Activated CD4-positive, alpha-beta T cell treated with anti-CD3 and anti-CD28 coated beads for 24 hours (primary cell): Measurements from ENCODE around the gene MRTFB.
"Not testable (repeated sequence)": the region's sequence is repeated elsewhere in the genome, so short reads cannot be mapped to it uniquely, and the experiment has no call there.

Experiments
- DNase-seq, 2 donors: peaks; one replicate each; pipeline ENCODE4 v3.0.0-alpha.2; 2020; ENCODE audit warnings: low read depth in 2 of 2

MRTFB gene

DNA sequence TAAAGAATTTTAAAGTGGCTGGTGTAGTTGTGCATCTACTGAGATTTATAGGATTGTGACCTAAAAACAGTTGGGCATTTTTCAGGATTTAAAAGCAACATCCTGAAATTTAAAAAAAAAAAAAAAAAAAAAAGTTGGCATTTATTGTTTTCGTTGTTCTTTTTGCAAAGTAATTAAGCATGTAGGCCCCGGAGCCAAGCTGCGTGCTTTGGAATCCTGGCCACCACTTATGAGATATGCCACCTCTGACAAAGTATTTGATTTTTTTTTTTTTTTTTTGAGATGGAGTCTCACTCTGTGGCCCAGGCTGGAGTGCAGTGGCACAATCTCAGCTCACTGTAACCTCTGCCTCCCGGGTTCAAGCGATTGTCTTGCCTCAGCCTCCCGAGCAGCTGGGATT lies 112.8 kb downstream of the MRTFB start:
- not testable (repeated sequence) for DNase-seq

DNA sequence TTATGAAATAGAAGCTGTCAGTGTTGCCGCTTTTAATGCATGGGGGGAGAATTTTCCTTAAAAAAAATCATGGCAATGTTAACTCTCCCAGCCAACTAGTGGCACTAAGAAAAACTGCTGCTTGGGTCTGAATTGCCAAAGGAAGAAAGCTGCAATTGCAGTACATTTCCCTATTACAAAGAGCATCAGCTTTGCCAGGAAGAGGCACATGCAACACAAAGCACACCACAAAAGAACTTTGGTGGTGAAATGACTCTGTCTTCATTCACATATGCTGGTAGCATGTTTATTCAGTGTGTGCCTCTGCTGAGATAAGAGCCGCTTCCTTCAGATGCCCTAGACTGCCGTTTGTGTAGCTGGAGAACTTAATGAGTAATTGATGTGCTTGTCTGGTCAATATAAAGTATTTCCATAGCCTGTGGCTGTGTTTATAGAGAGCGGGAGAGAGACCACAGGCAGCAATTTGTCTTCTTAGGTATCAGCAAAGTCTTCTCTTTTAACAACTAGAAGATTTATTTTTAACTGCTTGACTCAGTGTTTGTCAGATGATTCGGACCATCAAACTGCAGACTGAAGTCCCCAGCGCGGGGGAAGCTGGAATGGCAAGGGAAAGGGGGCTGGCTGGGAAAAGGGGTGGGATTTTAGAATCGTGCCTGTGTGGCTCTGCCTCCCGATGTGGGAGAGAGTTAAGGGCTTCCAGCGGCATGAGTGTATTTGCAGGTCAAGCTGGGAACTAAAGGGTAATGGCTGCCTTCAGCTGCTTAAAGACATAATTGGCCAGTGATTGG lies 115.1 kb downstream of the MRTFB start:
- no peak for DNase-seq

DNA sequence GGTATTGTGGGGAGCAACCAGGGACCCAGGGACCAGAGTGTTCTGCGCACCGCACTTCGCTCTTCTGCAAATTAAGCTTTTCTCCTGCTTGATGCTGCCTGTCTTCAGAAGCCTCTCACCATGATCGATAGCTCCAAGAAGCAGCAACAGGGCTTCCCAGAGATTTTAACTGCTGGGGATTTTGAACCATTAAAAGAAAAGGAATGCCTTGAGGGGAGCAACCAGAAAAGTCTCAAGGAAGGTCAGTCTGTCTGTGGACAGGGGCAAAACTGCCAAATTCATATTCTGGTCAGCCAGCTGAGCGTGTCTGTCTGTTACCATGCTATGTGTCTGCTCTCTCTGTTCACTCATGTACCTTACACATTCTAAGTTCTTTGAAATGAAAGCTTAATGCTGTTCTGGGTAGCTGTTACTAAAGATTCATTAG lies 115.7 kb downstream of the MRTFB start:
- DNase-seq, result no peak

DNA sequence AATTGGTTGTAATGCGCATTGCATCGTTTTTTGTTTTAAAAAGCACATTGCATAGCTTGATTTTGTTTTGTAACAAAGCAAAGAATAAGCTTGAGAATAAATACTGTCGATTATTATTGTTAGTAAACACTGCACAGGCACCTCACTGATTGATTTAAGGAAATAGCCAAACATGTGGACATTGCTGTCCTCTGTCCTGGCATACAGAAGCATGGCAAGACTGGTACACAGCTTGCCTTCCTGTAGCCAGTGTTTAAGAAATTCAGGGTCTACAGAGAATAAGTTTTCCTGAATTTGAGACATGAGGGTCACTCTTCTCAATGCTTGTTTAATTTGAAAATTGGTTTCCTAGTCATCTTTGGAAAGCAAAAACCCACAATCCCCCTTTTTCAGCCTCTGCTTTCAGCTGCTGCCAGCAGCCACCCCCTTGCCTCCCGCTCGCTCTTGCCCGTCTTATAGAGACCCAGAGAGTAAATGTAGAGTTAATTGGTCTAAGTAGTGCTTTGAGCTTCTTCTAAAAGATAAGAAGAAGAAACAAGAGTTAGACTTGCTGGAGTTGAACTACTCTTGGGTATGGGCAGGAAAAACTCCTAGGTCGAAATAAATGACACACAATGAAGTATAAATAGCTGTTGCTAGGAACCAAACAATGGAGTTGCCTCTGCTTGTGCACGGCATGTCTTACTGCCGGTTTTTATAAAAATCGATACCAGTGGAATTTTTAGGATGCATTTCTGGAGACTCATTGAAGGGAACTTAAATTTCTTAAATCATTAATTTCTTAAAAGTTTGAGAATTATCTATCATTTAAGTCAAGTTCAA lies 116.6 kb downstream of the MRTFB start:
- DNase-seq, result no peak

DNA sequence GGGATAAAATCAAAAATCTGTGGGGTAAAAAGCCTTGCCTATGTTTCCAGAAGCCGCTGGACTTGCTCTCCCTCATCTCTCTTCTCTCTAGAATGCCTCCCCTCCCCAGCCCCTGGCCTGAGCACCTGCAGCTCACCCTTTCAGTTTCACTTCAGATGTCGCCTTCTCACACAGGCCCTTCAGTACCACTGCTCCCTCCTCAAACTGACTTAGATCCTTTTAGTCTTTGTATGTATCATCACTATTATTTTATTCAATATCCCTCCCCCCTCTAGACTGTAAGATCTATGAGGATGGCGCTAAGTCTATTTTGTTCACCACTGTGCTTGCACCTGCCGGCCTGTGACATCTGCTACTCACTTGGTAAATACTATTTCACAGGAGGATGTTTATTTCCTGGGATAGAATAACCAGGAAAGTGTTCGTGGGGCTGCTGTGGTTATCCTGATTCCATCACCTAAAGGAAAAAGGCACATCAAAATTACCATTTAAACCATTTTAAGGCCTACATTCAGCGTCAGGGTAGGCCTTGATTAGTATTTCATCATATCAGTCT lies 122.3 kb downstream of the MRTFB start:
- DNase-seq, result peak in 1 of 2 donors; percentile 7

DNA sequence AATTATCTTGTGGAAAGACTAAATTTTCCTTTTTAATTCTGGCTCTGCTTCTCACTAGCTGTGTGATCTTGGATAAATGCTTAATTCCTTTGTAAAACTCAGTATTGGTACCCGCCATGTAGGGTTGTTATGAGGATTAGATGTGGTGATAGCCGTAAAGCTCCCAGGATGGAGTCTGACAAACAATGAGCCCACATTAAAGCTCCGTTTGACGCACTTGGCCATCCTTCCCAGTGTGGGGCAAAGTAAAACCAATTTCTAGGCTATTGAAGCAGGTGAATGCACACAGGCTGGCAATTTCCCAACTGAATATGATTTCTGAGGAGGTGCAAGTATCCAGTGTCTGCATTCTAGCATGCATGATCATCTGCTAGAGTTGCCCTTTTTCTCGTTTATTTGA lies 123.6 kb downstream of the MRTFB start:
- DNase-seq, result no peak

DNA sequence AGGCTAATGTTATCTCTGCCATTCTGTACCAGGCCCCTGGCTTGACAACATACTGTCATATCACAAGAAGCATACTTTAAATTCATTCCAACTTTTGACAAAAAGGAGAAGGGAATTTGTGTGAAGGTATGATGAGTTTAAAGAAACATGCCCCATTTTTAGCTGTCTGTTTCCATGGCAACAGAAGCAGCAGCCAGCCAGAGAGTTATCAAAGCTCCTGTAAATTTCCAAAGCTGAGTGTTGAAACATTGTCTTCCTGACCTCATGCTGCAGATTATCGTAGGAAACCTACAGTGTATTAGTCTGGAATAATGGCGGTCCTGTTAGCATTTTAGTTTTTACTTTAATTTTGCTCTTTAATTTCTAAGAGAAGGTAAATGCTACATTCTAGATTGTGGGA lies 124.9 kb downstream of the MRTFB start:
- no peak for DNase-seq

DNA sequence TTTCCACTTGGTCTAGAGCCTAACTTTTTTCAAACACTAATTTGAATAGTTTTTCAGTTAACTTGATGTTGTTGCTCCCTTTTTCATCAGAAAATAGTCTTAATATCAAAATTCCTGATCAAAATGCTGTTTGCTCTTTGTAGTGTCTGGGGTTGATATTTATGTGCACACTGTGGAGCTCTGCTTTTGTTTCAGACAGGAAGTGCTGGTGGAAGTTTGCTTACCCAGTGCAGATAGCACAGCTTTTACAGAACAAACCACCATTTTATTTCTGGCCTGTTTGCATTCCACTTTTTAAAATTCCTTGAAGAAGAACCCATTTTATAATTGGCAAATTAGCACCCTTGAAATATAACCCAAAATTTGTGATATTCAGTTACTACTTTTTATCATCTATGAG lies 125.4 kb downstream of the MRTFB start:
- no peak for DNase-seq

DNA sequence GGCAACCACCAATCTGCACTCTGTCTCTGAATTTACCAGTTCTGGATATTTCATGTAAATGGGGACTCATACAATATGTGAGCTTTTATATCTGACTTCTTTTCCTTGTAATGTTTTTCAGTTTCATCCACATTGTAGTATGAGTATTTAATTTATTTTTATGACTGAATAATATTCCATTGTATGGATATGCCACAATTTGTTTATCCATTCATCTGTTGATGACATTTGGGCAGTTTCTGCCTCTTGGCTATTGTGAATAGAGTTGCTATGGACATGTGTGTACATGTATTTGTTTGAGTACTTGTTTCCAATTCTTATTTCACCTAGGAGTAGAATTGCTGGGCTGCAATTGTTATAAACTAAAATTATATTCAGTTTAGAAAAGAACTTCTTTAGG lies 126.9 kb downstream of the MRTFB start:
- DNase-seq, result no peak

DNA sequence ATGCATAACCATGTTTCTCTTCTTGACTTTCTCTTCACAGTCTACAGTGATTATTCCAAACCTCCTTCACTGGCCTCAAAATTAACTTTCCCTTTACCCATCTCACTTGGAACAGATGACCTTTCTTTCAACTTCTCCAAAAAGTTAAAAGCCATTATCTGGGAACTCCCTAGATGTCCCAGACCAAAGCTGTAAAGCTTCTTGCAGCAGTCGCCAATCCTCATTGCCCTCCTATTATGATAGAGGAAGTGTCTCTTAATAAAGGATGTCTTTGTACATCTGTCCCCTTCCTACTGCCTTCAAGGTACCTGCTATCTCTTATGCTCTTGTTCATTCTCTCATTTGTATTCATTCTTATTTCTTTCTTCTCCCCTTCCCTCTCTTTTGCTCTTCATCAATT lies 127.5 kb downstream of the MRTFB start:
- no peak for DNase-seq

DNA sequence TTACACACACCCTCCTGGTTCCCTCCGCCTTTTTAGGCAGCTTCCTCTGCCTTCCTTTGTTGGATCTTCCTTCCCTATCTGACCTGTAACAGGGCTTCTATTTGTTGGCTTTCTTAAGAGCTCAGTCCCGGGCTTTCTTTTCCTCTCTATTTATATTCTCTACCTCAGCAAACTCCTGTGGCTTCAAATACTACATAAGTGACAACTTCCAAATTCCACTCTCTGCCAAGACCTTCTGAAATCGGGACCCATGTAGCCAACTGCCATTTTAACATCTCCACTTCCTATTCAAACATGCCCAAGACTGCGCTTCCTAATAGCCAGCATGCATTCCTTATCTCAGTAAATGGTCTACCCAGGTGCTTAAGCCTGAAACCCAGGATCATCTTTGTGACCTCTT lies 128.1 kb downstream of the MRTFB start:
- DNase-seq, result no peak

DNA sequence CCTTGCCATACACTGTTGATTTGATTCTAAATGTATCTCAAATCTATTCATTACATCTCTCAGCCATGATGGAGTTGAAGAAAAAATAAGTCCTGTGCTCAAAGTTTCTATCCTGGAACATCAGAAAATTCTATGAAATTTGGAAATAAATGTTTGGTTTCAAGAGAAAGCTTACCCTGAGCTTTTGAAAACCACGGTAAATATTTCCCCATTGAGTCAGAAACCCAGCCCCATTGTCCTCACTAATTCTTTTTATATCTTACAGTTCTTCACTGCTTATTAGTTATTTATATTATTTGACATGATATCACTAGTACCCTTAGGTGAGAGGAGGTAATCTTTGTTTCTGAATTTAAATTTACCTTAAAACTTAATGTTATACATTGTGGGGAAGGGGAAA lies 128.5 kb downstream of the MRTFB start:
- DNase-seq, result no peak

DNA sequence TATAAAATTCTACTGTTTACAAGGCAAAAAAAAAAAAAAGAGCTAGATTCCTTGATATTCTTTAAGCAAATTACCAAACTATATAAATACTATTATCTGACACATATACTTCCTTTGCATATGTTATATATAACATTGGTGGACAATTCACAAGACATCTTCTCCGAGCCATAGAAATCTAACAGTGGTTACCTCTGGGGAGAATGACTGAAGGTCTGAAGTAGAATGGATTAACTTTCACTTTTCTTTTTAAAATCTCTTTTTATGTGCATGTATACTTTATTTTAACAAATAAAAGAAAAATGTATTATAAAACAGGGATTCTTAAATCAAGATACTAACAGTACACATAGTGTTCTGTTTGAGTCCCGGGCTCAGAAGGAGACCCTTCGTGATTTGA lies 131.0 kb downstream of the MRTFB start:
- no peak for DNase-seq

DNA sequence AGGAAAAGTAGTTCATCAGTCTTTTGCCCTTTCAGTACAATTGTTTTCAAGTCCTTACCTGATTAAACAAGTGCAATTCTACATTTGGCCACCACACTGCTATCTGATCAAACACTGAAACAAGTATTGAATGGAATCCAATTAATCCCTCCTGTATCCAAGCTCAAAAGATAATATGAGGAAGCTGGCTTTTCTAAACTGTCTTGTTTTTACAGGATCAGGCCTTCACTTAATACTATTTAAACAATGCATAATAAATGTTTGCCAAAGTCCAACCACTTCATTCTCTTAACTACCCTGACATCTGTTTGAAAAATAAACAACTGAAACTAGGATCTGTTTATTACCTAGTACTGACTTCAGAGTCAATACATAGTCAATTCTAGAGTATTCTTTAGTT lies 131.6 kb downstream of the MRTFB start:
- DNase-seq, result no peak

DNA sequence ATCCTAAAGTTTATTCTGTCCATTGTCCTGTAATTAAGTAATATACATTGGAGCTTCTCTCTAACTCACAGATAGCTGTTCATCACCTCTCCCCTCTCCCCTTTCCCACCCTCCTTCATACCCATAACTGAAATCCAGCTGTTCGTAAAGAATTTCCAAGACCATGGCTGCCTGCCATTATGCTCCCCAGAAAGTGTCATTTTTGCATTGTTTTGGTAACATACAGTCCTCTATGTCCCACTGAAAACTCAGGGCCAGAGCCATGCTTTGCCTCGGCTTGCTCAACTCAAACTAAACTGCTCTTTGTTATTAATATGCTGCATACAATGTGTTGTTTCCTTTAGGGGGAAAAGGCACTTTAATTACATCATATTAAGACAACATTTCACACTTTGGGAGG lies 132.0 kb downstream of the MRTFB start:
- no peak for DNase-seq

DNA sequence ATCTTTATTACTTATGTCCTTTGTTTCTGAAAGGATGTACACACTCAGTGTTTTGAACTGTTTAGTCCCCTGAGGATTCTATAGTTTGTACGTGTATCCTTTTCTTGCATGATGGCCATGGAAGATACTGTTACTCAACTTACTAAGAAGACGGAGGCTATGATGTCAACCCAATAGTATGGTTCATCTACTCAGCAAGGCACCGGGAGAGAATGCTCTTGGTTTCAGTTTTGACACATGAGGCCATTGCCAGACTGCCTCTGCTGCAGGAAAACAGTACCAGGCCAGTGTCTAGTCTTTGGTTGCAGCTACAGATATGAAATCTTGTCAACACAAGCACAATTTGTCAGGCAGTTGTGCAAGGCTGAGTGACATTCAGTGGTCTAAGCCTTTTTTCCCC lies 134.5 kb downstream of the MRTFB start:
- DNase-seq, result no peak

DNA sequence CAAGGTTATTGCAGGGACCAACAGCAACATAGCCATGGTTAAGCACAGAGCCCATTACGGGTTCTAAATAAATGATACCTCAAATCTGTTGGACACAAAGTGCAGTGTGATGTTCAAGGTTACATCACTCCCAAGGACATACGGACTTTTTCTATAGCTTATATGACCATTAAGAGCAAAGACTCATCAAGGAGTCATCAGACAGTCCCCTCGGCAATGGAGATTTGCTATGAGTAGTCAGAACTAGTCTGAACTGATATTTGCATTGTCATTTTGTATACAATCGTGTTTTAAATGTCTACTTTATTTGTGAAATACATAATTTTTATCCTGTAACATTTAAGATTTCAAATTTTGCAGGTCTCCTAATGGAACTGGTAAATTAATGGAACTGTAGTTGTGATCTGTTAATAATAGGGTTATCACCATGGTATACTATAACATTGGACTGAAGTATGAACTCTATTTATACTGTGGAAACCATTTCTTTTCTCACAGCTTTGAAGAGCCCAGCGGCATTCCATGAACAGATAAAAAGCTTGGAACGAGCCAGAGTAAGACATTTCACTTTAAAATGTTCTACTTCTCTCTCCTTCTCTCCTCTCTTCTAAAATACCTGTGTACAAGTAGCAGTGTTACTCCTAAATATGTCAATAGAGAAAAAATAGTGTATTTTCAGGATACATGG lies 140.9 kb downstream of the MRTFB start:
- no peak for DNase-seq

DNA sequence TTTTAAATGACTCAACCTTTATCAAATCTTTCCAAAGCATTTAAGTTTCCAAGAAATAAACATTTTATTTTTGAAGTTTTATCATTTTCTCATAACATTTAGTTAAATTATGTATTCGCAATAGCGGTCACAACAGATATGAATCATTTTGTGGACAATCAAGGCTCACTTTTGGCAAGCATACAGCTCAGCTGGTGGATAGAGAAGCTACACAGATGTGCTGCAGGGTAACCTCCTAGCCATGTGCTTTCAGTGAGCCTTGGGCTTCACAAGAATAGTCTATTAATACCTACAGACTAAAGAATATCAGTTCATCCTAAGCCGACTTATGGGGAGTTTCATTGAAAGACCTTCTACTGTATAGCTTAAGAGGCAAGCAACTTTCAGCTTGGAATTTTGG lies 144.8 kb downstream of the MRTFB start:
- DNase-seq, result no peak

DNA sequence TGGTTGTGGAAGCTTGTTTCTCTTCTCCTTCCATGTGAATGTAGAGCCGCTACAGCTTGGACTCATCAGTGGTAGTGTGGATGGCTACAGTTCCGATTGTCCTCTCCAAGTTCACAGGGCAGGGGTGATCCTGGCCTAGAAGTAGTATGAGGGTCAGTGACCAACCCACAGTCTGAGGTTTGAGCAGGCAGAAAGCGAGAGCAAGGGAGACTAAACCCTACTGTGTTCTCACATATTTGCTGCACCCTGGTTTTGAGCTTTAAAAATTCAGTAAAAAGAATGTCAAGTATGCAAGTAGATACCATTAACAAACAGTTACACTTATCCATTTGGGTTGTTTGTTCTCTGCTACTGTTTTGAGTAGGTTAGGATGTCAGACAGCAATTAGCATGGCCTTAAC lies 148.9 kb downstream of the MRTFB start:
- DNase-seq, result no peak

DNA sequence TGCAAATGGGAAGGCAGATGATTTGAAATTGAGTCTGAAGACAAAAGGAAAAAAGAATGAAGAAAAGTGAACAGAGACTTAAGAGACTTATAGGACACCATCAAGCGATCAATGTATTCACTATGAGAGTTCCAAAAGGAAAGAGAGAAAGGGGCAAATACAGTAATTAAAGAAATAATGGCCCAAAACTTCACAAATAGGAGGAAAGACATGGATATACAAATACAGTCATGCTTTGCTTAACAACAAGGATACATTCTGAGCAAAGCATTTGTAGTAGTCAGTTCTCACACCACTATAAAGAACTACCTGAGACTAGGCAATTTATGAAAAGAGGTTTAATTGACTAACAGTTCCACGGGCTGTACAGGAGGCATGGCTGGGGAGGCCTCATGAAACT lies 152.5 kb downstream of the MRTFB start:
- no peak for DNase-seq

DNA sequence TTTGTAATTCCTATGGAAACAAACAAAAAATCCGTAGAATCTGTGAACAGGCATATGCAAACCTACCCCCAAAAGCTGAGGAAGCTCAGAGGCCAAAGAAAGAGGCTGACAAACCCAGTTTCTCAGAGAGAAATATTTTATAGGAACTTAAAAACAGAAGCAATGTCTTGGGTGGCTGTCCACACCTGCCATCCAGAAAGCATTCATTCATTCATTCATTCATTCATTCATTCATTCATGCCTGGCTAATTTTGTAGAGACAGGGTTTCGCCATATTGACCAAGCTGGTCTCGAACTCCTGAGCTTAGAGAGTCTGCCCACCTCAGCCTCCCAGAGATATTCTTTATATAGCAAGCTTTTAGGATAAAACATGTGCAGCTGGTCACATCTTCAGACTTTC lies 154.3 kb downstream of the MRTFB start:
- DNase-seq, result no peak

DNA sequence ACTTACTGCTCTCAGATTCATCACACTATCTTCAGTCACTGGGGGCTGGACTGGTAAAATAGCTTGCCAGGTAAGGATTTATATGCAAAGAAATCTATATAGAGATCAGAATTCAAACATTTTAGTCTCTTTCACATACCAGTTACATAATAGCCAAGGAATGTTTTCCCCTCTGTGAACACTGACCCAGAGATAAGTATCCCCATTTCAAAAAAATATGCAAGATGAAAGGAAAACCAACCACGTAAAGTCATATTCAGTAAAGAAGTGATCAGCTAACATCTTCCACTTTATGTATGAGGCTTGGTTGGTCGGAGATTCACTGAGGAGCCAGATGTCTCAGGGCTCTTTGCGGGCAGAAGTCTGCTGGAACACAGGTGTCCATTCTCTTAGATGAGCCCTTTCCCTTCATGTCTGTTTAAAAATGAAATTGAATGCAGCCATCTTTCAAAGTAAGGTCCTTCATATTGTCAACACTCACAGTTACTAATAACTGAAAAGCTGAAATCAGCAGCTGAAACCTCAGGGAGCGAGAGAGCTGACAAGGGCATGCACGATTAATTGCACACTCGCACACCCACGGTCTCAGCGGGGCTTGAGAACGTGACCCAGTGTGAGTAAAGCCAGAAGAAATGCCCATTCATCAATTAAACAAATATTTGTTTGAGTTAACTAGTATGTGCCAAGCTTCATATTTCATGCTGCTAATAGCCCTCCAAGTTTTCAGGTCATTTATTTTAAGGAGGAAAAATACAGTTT lies 161.2 kb downstream of the MRTFB start:
- no peak for DNase-seq
